ENCODE measurements around the gene C9orf85.
A peak's percentile ranks its signal among the peaks of the same experiment; 100 is the strongest.
"Not testable (repeated sequence)": the region's sequence is repeated elsewhere in the genome, so short reads cannot be mapped to it uniquely, and the experiment has no call there.

Gene C9orf85, protein sequence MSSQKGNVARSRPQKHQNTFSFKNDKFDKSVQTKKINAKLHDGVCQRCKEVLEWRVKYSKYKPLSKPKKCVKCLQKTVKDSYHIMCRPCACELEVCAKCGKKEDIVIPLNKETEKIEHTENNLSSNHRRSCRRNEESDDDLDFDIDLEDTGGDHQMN

DNA sequence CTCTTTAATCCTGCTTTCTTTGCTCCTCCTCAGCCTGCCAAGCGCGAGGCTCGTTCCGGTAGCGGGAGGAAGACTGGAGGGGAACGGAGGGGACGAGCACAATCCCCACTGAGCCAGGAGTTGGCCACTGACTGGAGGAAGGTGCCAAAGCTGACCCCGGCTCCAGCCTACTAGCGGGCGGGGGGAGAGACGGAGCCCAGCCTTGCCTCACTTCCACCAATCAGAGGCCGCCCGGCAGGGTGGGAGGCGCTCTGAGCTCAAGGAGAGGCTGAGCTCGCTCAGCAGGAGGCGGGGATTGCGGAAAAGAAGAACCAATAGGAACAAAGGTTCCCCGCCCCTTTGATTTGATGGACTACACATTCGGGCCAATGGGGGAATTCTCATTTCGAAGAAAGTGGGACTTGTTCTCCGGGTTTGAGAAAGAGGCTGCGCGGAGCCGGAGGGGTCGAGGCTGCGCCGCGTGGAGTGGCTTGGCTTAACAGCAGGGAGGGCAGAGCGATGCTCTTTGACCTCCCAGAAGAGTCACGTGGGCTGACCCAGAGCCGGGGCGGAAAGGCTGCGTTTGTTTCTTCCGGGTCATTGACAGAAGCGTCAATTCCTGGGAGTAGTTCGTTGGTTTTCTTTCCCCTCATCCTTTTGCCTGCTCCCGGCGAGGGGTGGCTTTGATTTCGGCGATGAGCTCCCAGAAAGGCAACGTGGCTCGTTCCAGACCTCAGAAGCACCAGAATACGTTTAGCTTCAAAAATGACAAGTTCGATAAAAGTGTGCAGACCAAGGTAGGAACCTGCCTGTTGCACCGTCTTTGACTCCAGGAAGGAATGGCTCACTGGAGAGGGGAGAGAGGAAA, at the start of gene C9orf85, which contains the start of gene ABHD17B:
Gene C9orf85, plus strand, starts transcription at position 579 of the 847 bp plus-strand sequence. Its CDS starts 96 bp downstream, at position 675.
Gene ABHD17B, minus strand, starts transcription at position 133 of the 847 bp plus-strand sequence. CDS start 36,113 bp downstream, outside the sequence.
- peak; percentile 99 for DNase-seq (ENCODE audit: low read depth)

GRCh38 chr9:71863631-71864030, 47.8 kb upstream of the C9orf85 start:
- no peak for DNase-seq (ENCODE audit: low read depth)

GRCh38 chr9:71875345-71875744, 36.1 kb upstream of the C9orf85 start:
- DNase-seq (ENCODE audit: low read depth): no peak

GRCh38 chr9:71876106-71876505, 35.3 kb upstream of the C9orf85 start:
- no peak for DNase-seq (ENCODE audit: low read depth)

GRCh38 chr9:71876829-71877228, 34.6 kb upstream of the C9orf85 start:
- no peak for DNase-seq (ENCODE audit: low read depth)

DNA sequence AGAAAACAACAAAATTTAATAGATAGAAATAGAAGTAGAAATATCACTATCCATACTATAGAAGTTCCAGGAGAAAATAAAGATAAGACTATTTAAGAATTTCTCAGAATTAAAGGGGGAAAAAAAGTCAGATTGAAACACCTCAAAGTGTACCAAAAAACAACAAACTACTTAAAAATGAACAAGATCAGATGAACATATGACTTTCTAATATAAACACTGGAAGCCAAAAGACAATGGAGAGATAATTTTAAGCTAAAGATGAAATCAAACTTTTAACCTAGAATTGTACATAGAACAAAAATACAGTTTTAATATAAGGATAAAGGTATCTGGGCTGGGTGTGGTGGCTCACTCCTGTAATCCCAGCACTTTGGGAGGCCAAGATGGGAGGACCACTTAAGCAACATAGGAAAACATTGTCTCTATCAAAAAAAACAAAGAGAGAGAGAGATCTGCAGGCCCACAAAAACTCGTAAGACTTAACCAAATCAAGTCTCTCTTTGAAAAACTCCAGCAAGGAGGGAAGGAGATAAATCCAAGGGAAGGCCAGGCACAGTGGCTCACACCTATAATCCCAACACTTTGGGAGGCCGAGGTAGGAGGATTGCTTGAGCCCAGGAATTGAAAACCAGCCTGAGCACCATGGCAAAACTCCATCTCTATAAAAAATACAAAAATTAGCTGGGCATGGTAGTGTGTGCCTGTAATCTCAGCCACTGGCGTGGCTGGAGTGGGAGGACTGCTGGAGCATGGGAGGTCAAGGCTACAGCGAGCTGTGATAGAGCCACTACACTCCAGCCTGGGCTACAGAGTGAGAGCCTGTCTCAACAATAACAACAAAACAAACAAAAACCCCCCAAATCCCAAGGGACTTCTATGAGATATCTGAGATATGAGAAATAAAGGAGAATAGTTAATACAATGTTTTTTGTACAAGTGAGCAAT, 32.8 kb upstream of the C9orf85 start:
- DNase-seq (ENCODE audit: low read depth): no peak

DNA sequence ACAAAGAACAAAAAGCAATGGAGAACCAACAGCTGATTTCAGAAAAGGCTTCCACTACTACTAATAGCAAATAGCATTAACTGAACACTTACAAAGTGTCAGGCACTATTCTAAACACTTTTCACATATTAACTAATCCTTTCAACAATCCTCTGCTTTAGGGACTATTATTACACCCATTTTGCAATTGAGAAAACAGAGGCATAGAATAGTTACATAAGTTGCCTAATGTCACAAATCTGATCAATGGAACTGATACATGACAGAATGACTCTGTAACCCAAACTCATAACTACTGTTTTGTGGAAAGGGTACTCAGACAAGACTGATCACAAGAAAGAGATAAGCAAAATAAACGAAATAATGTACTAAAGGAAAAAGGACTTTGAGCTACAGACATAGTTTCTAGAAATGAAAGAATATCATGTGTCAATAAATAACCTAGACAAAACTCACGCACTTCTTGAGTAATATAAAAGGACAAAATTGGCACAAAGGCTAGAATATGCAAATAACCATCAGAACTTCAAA, 31.7 kb upstream of the C9orf85 start:
- no peak for DNase-seq (ENCODE audit: low read depth)

GRCh38 chr9:71884005-71884404, 27.4 kb upstream of the C9orf85 start:
- DNase-seq (ENCODE audit: low read depth): no peak

DNA sequence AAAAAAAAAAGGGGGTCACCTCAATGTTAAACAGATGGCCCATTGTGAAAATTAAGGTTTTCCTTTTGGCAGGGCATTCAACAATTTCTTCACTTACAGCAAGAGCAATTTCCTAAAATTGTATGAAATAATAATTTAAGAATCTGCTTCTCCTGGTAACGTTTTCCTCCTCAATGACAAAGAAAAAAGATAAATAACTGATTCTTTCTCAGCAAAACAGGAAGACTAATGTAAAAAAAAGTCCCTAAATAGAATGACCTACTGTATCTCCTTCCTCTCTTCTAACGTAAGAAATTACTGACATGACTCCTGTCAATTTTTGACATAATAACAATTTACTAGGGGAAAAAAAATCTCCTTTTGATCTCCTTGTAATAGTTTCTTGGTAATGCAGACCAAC, 26.0 kb upstream of the C9orf85 start:
- DNase-seq (ENCODE audit: low read depth): no peak

- DNase-seq (ENCODE audit: low read depth): no peak
Observed at GRCh38 chr9:71886015-71886414, 25.4 kb upstream of the C9orf85 start.

DNA sequence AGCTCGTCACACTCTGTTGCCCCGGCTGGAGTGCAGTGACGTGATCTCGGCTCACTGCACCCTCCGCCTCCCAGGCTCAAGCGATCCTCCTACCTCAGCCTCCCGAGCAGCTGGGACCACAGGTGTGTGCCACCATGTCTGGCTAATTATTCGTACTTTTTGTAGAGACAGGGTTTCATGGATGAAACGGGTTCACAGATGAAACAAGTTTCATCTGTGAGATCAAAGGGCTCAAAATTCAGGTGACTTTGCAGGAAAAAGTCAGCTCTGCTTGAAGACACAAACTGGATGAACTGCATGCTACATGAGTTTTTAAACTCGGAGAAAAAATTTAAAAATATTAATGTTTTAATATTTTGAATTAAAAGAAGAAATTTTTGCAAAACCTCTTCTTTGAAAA, 24.9 kb upstream of the C9orf85 start:
- DNase-seq (ENCODE audit: low read depth): no peak

DNA sequence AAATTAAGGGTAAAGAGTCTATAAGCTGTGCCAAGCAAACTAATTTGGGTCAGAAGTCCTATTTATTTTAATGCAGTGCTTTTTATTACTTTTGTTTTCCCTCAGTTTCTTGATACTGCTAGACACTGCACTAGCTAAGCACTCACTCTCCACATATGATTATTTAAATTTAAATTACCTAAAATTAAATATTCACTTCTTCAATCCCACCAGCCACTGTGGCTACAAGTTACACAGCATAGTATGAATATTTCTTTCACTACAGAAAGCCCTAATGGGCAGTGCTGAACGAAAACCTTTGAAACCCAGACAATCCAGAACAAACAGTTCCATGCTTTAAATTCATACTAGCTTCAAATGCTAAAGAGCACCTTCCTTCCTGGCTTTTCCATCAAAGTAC, 24.1 kb upstream of the C9orf85 start:
- no peak for DNase-seq (ENCODE audit: low read depth)

GRCh38 chr9:71890042-71890679, 21.3 kb upstream of the C9orf85 start:
- DNase-seq (ENCODE audit: low read depth): no peak

- no peak for DNase-seq (ENCODE audit: low read depth)
Observed at GRCh38 chr9:71891557-71892189, 19.8 kb upstream of the C9orf85 start.

DNA sequence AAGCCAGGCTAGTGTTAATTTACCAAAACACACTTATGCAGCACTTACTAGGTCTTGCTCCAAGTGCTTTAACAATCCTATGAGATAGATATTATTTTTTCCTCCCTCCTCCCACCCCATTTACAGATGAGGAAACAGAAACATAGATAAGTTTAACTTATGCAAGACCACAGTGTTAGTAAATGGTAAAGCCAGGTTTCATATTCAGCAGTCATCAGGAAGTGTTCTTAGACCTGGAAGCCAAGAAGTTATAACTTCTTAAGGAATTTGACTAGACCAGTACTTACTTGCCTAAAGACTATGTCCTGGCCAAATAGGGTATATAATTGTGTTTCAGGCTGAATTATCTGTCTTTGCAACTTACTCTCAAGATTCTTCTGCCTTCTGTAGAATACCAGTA, 16.3 kb upstream of the C9orf85 start:
- no peak for DNase-seq (ENCODE audit: low read depth)

DNA sequence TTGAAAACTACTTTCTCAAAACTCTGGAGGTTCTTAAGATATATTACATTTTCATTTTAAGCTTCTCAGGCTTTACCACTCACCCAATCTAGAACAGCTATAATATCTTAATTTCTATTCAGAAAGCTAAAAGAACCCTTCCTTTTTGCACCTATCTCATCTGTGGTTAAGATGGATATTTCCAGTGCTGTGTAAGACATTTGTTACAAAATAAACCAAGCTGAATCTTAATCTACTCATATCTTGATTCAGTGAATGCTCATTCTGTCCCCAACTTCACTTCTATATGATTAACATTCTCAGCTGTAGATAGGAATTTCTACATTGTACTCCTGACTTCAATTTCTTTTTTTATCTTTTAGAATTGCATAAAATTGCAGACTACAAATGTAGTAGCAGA, 15.5 kb upstream of the C9orf85 start:
- DNase-seq (ENCODE audit: low read depth): no peak

DNA sequence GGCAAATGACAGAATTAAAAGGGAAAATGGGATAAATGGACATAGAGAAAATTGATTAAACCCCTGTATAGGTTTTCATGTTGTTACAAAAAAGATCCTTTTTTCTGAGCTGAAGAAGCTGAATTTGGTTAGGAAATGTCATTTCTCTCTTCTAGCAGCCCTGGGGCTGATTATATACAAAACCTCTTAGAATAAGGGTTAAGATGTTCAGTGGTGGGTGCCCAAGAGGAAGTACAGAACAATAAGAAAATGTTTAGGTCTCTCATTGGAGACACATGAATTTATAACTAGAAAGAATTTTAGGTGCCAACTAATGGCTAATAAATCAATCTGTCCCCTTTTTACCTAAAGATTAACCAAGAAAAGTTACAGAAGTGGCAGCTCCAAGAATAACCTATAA, 14.7 kb upstream of the C9orf85 start:
- DNase-seq (ENCODE audit: low read depth): no peak

DNA sequence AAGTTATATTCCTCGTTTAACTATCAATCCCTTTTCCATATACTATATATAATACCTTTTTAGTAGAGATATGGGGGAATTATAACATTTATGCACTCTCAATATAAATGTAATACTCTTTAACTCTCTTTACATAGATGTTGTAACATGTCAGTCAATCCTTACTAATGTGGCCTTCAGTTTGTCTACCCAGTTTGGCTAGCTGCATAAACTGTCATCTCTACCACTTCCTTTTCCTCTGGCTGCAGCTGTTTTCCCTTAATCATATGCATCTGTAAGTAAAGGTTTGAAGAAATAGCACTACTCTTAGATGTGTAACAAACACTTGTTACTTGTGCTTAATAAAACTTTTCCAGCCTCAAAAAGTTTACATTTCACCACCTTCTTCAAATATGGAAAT, 13.9 kb upstream of the C9orf85 start:
- no peak for DNase-seq (ENCODE audit: low read depth)

- DNase-seq (ENCODE audit: low read depth): not testable (repeated sequence)
Observed at GRCh38 chr9:71898756-71899155, 12.7 kb upstream of the C9orf85 start.

- no peak for DNase-seq (ENCODE audit: low read depth)
Observed at GRCh38 chr9:71901695-71902597, 9.5 kb upstream of the C9orf85 start.

Measured in stromal cell of bone marrow (primary cell).